Naive thymus-derived CD4-positive, alpha-beta T cell (primary cell): ENCODE measurements around the gene PRSS22. TPM values are rescaled to one million over a fixed set of nuclear protein-coding genes. Genes with fewer than 3 reads are reported as not detected.

Experiments
- ATAC-seq: fragments of 150-1000 bp; cut with Tn5 transposase; 2 replicates; pipeline ENCODE4 v1.10.0; 2021; ENCODE audit warnings: mild to moderate bottlenecking, moderate library complexity
- CTCF ChIA-PET: fragments of 350-600 bp; sonication (Branson Sonifier 250); formaldehyde crosslinking; loops from one replicate; lab custom pipeline; 2021; ENCODE audit warnings: antibody characterized with exemption; lab: Charles Lee
- POLR2A ChIA-PET: fragments of 350-600 bp; sonication (Branson Sonifier 250); formaldehyde crosslinking; loops from one replicate; lab custom pipeline; 2021; ENCODE audit warnings: antibody characterized with exemption, inconsistent platforms; lab: Charles Lee
- DNase-seq, 9 donors: peaks; one replicate each; pipeline versions ENCODE4 v3.0.0 to v3.0.0-alpha.2; 2020 to 2022; ENCODE audit warnings: mixed read lengths in 1 of 9
- H3K27ac ChIP-seq: one replicate; pipeline ENCODE4 v1.7.0; 2013; ENCODE audit warnings: mild to moderate bottlenecking, low read depth, low read length, moderate library complexity
- H3K27me3 ChIP-seq, 2 donors: one replicate each; pipeline ENCODE4 v1.7.0; 2013; ENCODE audit warnings: low read length in 2 of 2, mild to moderate bottlenecking in 2 of 2, moderate library complexity in 2 of 2; ENCODE audit not compliant: control insufficient read depth in 2 of 2, insufficient read depth in 2 of 2
- H3K36me3 ChIP-seq, 3 experiments: 1 replicate in 2 of 3; 2 replicates in 1 of 3; pipeline ENCODE4 v1.7.0; 2013; ENCODE audit warnings: low read length in 3 of 3, mild to moderate bottlenecking in 3 of 3, moderate library complexity in 1 of 3; ENCODE audit not compliant: insufficient read depth in 3 of 3, control insufficient read depth in 2 of 3
- H3K4me1 ChIP-seq, 2 donors: one replicate each; pipeline ENCODE4 v1.7.0; 2013; ENCODE audit warnings: low read length in 2 of 2, mild to moderate bottlenecking in 2 of 2, moderate library complexity in 1 of 2; ENCODE audit not compliant: control insufficient read depth in 2 of 2, insufficient read depth in 2 of 2
- H3K4me3 ChIP-seq: 2 replicates; pipeline ENCODE4 v1.7.0; 2013; ENCODE audit warnings: mild to moderate bottlenecking, low read length
- H3K9me3 ChIP-seq, 3 experiments: 1 replicate in 2 of 3; 2 replicates in 1 of 3; pipeline ENCODE4 v1.7.0; 2013; ENCODE audit warnings: low read length in 3 of 3; ENCODE audit not compliant: control insufficient read depth in 2 of 3
- H3K27ac Mint-ChIP-seq, 9 donors: one replicate each; pipeline ENCODE4 v1.8.0; 2020 to 2022; ENCODE audit warnings: mixed read lengths in 9 of 9, mild to moderate bottlenecking in 8 of 9, moderate library complexity in 5 of 9, inconsistent platforms in 2 of 9
- H3K27me3 Mint-ChIP-seq, 5 donors: one replicate each; pipeline ENCODE4 v1.8.0; 2021 to 2022; ENCODE audit warnings: mixed read lengths in 5 of 5, mild to moderate bottlenecking in 1 of 5
- H3K36me3 Mint-ChIP-seq, 5 donors: one replicate each; pipeline ENCODE4 v1.8.0; 2020 to 2022; ENCODE audit warnings: mixed read lengths in 5 of 5, mild to moderate bottlenecking in 3 of 5, inconsistent platforms in 1 of 5
- H3K4me1 Mint-ChIP-seq, 7 donors: one replicate each; pipeline ENCODE4 v1.8.0; 2020 to 2022; ENCODE audit warnings: mixed read lengths in 7 of 7, mild to moderate bottlenecking in 3 of 7, inconsistent platforms in 1 of 7
- H3K4me3 Mint-ChIP-seq, 10 donors: one replicate each; pipeline ENCODE4 v1.8.0; 2020 to 2022; ENCODE audit warnings: mild to moderate bottlenecking in 10 of 10, mixed read lengths in 10 of 10, moderate library complexity in 6 of 10, inconsistent platforms in 2 of 10
- H3K9me3 Mint-ChIP-seq, 11 donors: one replicate each; pipeline ENCODE4 v1.8.0; 2020 to 2022; ENCODE audit warnings: mixed read lengths in 11 of 11, mild to moderate bottlenecking in 4 of 11, inconsistent platforms in 1 of 11, moderate library complexity in 1 of 11
- intact Hi-C, 2 donors: fragments of 100-400 bp; cut with micrococcal nuclease; formaldehyde crosslinking; loops; one replicate each; pipeline ENCODE4 v1.15.1; 2023
- polyA plus RNA-seq, 2 donors: library from polyadenylated mRNA; unstranded; fragments of 300-500 nt; fragmentation: Illumina TruSeq; gene quantifications; one replicate each; pipeline ENCODE4 v1.2.3, GENCODE V29; 2021
- total RNA-seq, 6 experiments: library from RNA in 5 of 6; stranded (reverse) in 5 of 6; gene quantifications; 1 replicate in 5 of 6; 2 replicates in 1 of 6; pipeline ENCODE4 v1.2.3 and lab custom pipeline; 2021 to 2026

Gene PRSS22
- total and polyA plus RNA-seq, 7 experiments from 2014 or later, result 0.59 to 0.72 TPM; not detected in 5

- no peaks in the 10 kb centered on the region for H3K4me1 Mint-ChIP-seq
- CTCF ChIA-PET, result no interaction called here
- no peak for ATAC-seq
Measured at GRCh38 chr16:2825049-2825742, 32.8 kb downstream of the PRSS22 start.

GRCh38 chr16:2824626-2825025 is 33.3 kb downstream of the PRSS22 start:
- ATAC-seq (no peak), DNase-seq (no peak)
- no peaks in the 10 kb centered on the region for H3K27me3 ChIP-seq
- no peaks in the 10 kb centered on the region for H3K36me3 ChIP-seq
- H3K4me1 ChIP-seq, result no peaks in the 10 kb centered on the region
- H3K4me3 ChIP-seq, result no peak overlapping the region
- Mint-ChIP-seq H3K36me3 (no peaks in the 10 kb centered on the region), H3K4me1 (no peaks in the 10 kb centered on the region), H3K27ac (no peak overlapping the region), H3K4me3 (no peak overlapping the region), H3K27me3 (peaks cover 0 to 6% (median 0%) of the 10 kb centered on the region in 5 donors), H3K9me3 (no peaks in the 10 kb centered on the region)
- no peaks in the 10 kb centered on the region for H3K9me3 ChIP-seq
- POLR2A ChIA-PET, result no interaction called here
- intact Hi-C loops, result no loop called here
- CTCF ChIA-PET, result no interaction called here
- no peak overlapping the region for H3K27ac ChIP-seq

More at GRCh38 chr16:2825049-2825742, 32.8 kb downstream of the PRSS22 start:
- peaks cover 0 to 6% (median 0%) of the 10 kb centered on the region in 5 donors for H3K27me3 Mint-ChIP-seq
- H3K4me3 Mint-ChIP-seq, result no peak overlapping the region
- POLR2A ChIA-PET, result no interaction called here
- no peaks in the 10 kb centered on the region for H3K36me3 Mint-ChIP-seq
- no peaks in the 10 kb centered on the region for H3K27me3 ChIP-seq
- no peaks in the 10 kb centered on the region for H3K9me3 ChIP-seq
- H3K4me1 ChIP-seq, result no peaks in the 10 kb centered on the region
- no peak for DNase-seq
- intact Hi-C loops, result no loop called here
- no peaks in the 10 kb centered on the region for H3K9me3 Mint-ChIP-seq
- H3K36me3 ChIP-seq, result no peaks in the 10 kb centered on the region
- no peak overlapping the region for H3K27ac ChIP-seq
- H3K4me3 ChIP-seq, result no peak overlapping the region
- no peak overlapping the region for H3K27ac Mint-ChIP-seq

DNA sequence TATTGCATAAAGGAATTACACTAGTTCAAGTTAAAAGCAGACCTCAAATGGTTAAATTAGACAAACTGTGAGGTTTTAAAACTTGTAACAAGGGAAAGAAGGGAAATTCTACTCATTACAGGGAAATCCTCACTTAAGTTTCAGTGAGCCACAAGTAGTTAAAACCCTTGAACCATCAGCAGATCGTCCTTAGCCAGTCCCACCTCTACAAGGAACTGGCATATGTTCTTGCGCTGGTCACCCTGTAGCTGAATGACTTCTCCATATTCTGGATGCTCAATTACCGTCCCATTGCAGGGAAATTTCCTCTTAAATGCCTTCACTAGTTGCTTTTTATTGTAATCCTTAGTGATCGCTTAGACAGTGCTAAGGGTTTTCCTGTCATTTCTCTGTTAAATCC is 35.5 kb downstream of the PRSS22 start:
- Mint-ChIP-seq H3K4me1 (no peaks in the 10 kb centered on the region), H3K36me3 (no peaks in the 10 kb centered on the region), H3K4me3 (no peak overlapping the region), H3K9me3 (no peaks in the 10 kb centered on the region), H3K27ac (no peak overlapping the region), H3K27me3 (peaks cover 0 to 6% (median 0%) of the 10 kb centered on the region in 5 donors)
- Histone ChIP-seq H3K4me3 (no peak overlapping the region), H3K27me3 (no peaks in the 10 kb centered on the region), H3K4me1 (no peaks in the 10 kb centered on the region), H3K9me3 (no peaks in the 10 kb centered on the region), H3K36me3 (no peaks in the 10 kb centered on the region), H3K27ac (no peak overlapping the region)
- POLR2A ChIA-PET, result interaction anchor here (0.5 to 1.4 kb wide), 2 partner anchors 44 to 46 kb away, joined by 3 to 6 read pairs; partner anchors contain the start of gene ELOB
- ATAC-seq (no peak), DNase-seq (no peak)
- CTCF ChIA-PET, result interaction anchor here (0.6 kb wide), 1 partner anchor 90 kb away, joined by 4 read pairs; the partner anchor contains the start of gene FLYWCH1
- intact Hi-C loops, result no loop called here

- Histone ChIP-seq H3K4me3 (no peak overlapping the region), H3K27ac (no peak overlapping the region), H3K36me3 (no peaks in the 10 kb centered on the region), H3K9me3 (no peaks in the 10 kb centered on the region), H3K27me3 (no peaks in the 10 kb centered on the region), H3K4me1 (no peaks in the 10 kb centered on the region)
- ChIA-PET CTCF (interaction anchor here (0.6 kb wide), 1 partner anchor 90 kb away, joined by 4 read pairs; the partner anchor contains the start of gene FLYWCH1), POLR2A (interaction anchor here (0.5 to 1.4 kb wide), 2 partner anchors 44 to 45 kb away, joined by 3 to 6 read pairs; partner anchors contain the start of gene ELOB)
- Mint-ChIP-seq H3K4me1 (no peaks in the 10 kb centered on the region), H3K27ac (no peak overlapping the region), H3K4me3 (no peak overlapping the region), H3K36me3 (no peaks in the 10 kb centered on the region), H3K9me3 (no peaks in the 10 kb centered on the region), H3K27me3 (peaks cover 0 to 6% (median 0%) of the 10 kb centered on the region in 5 donors)
- DNase-seq (no peak), ATAC-seq (no peak)
- intact Hi-C loops, result no loop called here
Measured at GRCh38 chr16:2822158-2822495, 35.8 kb downstream of the PRSS22 start.

GRCh38 chr16:2821487-2822157 is 36.3 kb downstream of the PRSS22 start:
- no peak overlapping the region for H3K4me3 Mint-ChIP-seq
- CTCF ChIA-PET, result interaction anchor here (0.6 kb wide), 1 partner anchor 90 kb away, joined by 4 read pairs; the partner anchor contains the start of gene FLYWCH1

GRCh38 chr16:2820836-2821486 is 37.0 kb downstream of the PRSS22 start:
- no peaks in the 10 kb centered on the region for H3K4me1 Mint-ChIP-seq
- DNase-seq (no peak), ATAC-seq (no peak)
- no peaks in the 10 kb centered on the region for H3K9me3 ChIP-seq
- peaks cover 0 to 6% (median 0%) of the 10 kb centered on the region in 5 donors for H3K27me3 Mint-ChIP-seq
- no peak overlapping the region for H3K27ac Mint-ChIP-seq
- no peak overlapping the region for H3K4me3 Mint-ChIP-seq
- no peaks in the 10 kb centered on the region for H3K36me3 Mint-ChIP-seq
- intact Hi-C loops, result no loop called here
- CTCF ChIA-PET, result no interaction called here
- no peaks in the 10 kb centered on the region for H3K36me3 ChIP-seq
- POLR2A ChIA-PET, result no interaction called here
- H3K9me3 Mint-ChIP-seq, result no peaks in the 10 kb centered on the region
- no peak overlapping the region for H3K27ac ChIP-seq
- H3K4me3 ChIP-seq, result no peak overlapping the region
- H3K27me3 ChIP-seq, result no peaks in the 10 kb centered on the region
- H3K4me1 ChIP-seq, result no peaks in the 10 kb centered on the region

More at GRCh38 chr16:2821487-2822157, 36.3 kb downstream of the PRSS22 start:
- H3K36me3 ChIP-seq, result no peaks in the 10 kb centered on the region
- Mint-ChIP-seq H3K4me1 (no peaks in the 10 kb centered on the region), H3K36me3 (no peaks in the 10 kb centered on the region), H3K27me3 (peaks cover 0 to 6% (median 0%) of the 10 kb centered on the region in 5 donors), H3K9me3 (no peaks in the 10 kb centered on the region), H3K27ac (no peak overlapping the region)
- no peaks in the 10 kb centered on the region for H3K9me3 ChIP-seq
- no peak overlapping the region for H3K27ac ChIP-seq
- ATAC-seq, result no peak
- H3K27me3 ChIP-seq, result no peaks in the 10 kb centered on the region
- no peak for DNase-seq
- no peak overlapping the region for H3K4me3 ChIP-seq
- H3K4me1 ChIP-seq, result no peaks in the 10 kb centered on the region
- POLR2A ChIA-PET, result interaction anchor here (1.4 kb wide), 1 partner anchor 45 kb away, joined by 6 read pairs; the partner anchor contains the start of gene ELOB
- intact Hi-C loops, result no loop called here
